Stimulated activated naive CD4-positive, alpha-beta T cell (primary cell): Measurements from ENCODE around the gene B3GNT7.
"Not testable (repeated sequence)": the region's sequence is repeated elsewhere in the genome, so short reads cannot be mapped to it uniquely, and the experiment has no call there.

Experiments
- DNase-seq, 6 experiments: peaks; one replicate each; lab custom pipeline; 2025; lab: John Stamatoyannopoulos, UW

The B3GNT7 gene, protein sequence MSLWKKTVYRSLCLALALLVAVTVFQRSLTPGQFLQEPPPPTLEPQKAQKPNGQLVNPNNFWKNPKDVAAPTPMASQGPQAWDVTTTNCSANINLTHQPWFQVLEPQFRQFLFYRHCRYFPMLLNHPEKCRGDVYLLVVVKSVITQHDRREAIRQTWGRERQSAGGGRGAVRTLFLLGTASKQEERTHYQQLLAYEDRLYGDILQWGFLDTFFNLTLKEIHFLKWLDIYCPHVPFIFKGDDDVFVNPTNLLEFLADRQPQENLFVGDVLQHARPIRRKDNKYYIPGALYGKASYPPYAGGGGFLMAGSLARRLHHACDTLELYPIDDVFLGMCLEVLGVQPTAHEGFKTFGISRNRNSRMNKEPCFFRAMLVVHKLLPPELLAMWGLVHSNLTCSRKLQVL

DNA sequence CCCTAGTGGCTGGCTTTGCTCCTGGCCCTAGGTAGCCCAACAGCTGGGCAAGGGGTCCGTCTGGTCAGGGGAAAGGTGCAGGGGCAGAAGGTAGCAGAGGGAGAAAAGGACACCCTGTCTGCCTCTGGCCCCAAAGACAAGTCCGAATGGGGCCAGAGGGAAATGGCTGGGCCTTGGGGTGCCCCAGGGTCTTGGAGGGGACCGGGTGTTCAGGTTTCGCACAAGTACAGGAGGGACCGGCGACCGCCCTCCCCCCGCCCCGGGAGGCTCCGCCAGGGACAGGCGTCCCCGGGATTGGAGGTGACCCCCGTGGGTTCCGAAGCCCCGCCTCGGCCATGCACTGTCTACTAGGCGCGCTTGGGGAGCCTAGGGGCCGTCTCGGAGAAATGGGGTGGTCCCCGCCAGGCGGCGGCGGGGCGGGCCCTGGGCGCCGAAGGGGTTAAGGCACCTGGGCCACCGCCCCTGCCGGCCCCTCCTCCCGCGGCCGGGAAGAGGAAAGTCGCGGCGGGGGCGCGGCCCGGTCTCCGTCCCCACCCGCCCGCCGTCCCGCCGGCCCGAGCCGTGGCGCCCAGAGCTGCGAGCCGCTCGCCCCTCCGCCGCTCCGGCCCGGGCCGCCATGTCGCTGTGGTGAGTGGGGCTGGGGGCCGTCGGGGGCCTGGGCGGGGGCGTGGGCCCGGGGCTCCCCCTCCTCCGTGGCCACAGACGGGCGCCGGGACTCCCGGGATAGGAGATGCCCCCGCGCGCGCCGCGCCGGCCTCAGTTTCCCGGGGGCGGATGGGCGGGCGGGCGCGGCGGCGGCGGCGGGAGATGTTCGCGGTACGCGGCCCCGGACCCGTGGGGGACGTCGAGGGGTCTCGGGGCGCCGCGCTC, at the start of gene B3GNT7:
Gene B3GNT7 (plus strand): TSS at position 523 of the 870 bp plus-strand sequence. CDS start 94 bp downstream, at position 617.
- no peak for DNase-seq

DNA sequence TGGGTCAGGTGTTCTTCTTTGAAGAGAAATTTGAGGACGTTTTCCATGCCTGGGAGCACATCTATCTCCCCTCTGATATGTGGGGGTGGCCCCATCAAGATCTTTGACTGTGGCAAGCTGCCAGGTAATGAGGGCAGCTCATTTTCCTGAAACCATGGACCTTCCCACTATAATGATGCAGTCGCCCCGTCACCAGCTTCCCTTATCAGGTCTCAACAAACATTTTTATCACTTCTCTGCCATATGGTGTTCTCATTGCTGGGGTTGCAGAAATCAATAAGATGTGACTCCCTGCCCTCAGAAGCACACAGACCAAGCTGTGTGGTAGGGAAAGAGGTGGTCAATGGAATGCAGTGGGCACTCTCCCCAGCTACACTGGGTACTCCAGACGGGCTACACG, 48.4 kb upstream of the B3GNT7 start:
- no peak for DNase-seq

DNA sequence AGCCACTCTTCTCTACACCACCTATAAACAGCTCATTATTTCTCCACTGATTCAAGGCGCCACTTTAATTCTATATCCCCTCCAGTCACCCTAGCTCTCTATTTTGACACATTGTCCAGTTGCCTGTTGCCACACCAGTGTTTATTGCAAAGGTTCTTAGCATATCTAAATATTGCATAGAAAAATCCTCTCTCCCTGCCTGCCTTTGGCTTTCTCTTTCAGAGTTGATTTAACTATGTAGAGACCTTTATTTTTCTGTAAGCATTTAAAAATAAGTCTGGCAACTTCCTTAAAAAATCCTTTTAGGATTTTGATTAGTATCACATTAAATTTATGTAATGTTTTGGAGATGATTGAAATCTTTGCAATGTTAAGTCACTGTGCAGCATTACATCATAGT, 47.9 kb upstream of the B3GNT7 start:
- no peak for DNase-seq

DNA sequence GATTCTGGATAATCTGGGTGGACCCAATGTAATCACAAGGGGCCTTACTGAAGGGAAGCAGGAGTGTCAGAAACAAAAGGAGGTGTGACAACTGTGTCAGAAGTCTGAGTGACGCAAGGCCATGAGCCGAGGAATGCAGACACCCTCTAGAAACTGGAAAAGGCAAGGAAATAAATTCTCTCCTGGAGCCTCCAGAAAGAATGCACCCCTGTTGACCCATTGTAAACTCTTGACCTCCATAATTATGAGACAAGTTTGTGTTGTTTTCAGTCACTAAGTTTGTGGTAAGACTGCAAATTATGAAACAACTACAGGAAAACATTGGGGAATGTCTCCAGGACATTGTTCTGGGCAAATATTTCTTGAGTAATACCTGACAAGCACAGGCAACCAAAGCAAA, 47.3 kb upstream of the B3GNT7 start:
- no peak for DNase-seq

DNA sequence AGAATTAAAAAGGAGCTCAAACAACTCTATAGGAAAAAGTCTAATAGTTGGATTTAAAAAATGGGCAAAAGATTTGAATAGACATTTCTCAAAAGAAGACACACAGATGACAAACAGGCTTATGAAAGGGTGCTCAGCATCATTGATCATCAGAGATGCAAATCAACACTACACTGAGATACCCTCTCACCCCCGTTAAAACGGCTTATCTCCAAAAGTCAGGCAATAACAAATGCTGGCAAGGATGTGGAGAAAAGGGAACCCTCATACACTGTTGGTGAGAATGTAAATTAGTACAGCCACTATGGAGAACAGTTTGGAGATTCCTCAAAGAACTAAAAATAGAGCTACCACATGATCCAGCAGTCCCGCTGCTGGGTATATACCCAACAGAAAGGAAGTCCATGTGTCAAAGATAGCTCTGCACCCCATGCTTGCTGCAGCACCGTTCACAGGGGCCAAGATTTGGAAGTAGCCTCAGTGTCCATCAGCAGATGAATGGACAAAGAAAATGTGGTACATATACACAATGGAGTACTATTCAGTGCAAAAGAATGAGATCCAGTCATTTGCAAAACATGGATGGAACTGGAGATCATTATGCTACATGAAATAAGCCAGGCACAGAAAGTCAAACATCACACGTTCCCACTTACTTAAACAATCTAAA, 46.7 kb upstream of the B3GNT7 start:
- DNase-seq, result no peak

DNA sequence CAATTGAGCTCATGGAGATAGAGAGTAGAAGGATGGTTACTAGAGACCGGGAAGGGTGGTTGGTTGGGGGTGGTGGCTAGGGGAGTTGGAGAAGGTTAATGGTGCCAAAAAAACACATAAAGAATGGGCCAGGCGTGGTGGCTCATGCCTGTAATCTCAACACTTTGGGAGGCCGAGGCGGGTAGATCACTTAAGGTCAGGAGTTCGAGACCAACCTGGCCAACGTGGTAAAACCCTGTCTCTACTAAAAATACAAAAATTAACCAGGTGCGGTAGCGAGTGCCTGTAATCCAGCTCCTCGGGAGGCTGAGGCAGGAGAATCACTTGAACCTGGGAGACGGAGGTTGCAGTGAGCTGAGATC, 46.2 kb upstream of the B3GNT7 start:
- not testable (repeated sequence) for DNase-seq

DNA sequence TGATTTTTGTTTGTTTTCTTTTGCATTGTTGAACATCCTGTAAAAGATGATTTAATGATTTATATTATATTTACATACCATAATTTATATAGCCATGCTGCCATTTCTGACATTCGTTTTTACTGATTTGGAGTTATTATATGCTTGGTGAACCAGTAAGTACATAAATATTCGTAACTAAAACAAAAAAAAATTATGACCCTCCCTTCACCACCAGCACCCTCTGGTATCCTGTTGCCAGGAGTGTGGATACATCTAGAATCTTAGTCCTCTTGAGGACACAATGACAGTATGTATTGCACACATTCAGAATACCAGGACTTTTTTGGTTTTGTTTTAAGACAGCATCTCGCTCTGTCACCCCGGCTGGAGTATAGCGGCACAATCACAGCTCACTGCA, 43.9 kb upstream of the B3GNT7 start:
- DNase-seq, result no peak

DNA sequence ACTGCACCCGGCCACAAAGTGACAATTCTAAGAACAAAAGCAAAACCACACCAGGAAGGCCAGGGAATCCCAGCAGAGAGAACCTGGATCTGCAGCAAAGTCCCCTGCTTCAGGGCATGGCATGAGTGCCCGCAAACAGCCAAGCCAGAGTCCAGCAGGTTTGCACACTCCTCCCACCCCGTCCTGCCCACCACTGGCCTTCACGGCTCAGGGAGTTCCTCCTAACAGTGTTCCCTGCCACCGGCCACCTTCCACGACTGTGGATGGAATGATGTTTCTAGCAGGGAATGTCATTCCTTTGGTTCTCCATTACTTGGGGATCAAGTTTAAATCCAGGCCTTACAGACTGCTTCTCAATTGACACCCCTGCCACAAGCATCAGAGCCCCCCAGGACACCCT, 42.0 kb upstream of the B3GNT7 start:
- DNase-seq, result no peak

DNA sequence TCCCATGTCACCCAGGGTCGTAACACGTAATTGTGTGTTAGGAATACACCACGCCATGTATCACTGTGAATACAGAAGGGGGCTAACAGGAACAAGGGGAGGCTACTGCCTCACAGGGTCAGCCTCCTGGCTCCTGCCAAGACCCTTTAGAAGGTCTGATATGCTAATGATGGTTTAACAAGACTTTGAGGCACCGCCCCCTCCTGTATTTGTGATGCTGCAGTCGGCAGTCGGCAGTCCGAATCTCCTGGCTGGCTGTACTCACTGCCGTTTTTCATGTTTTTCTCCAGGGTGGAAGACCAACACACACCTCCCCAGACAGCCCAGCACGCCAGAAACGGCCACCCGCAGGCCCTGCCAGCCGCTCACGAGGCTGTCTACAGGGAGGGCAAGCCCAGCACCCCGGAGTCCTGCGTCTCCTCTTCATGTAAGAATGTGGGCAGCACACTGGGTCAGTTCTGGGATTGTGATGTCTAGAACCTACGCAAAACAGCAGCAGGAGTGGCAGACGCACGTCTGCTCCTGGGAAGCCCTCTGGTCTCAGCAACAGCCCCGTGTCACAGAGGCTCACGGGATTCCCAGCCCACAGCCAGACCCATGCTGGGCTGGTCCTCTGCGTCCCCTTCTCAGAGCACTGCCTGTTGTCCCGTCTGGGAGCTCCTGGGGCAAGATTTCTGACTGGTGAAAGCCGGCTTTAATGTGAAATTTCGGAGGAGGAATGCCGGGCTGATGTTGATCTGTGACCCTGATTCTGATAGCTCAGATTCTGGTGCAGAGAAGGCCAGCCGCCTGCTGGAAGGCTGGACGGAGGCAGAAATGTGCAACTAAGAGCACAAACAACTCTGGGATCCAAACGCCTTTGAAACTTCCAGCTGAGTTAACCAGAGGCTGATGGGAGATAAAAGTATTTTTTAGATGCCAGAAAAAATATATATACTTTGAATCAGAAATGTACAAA, 39.7 kb upstream of the B3GNT7 start:
- no peak for DNase-seq

DNA sequence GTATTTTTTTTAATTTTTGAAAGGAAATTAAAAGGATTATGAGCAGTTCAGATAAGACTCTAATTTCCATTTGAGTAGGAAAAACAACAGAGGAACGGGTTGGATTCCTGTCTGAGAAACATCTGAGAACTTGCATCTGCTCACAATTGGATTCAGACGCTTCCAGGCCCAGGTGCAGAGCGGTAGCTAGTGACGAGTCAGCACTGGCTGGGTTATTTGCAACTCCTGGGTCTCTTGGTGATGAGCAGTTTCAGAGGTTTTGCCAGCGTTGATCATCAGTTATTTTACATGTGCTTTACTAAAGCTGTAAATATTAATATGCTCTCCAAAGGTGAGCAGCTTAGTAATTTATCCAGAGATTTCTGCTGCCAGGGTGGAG, 39.1 kb upstream of the B3GNT7 start:
- no peak for DNase-seq

DNA sequence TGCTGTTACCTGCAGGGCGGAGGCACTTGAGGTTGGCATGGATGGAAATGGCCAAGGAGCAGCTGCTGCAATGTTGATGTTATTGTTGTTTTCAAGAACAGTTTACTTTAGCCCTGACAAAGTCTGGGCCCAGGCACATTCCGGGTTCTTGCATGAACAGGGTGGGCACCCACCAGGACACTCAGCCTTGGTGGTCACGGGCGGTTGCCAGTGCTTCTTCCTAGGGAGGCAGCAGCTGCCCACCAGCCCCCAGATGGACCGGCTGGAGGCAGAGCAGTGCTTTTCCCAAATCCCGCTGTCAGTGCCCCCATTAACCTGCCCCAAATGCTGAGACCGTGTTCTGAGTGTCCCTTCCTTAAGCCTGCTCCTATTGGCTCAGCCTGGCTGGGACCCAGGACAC, 38.5 kb upstream of the B3GNT7 start:
- DNase-seq, result no peak

DNA sequence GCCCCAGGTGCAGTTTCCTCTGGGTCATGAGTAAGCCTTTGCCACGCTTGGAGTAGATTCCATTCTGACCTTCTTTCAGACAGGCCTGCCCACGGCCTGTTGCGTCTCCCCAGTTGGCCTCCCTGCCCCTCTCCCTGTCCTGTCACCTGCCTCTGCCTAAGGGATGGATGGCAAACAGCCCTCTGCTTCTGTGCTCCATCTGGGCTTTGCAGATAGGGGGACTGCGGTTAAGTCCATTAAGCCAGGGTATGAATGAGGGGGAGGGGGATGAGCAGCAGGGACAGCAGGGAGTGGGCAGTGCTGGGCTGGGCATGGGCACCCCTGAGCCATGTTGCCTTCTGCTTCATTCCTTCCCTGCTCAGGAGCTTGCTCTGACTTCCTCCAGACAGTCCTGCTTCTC, 37.6 kb upstream of the B3GNT7 start:
- no peak for DNase-seq

DNA sequence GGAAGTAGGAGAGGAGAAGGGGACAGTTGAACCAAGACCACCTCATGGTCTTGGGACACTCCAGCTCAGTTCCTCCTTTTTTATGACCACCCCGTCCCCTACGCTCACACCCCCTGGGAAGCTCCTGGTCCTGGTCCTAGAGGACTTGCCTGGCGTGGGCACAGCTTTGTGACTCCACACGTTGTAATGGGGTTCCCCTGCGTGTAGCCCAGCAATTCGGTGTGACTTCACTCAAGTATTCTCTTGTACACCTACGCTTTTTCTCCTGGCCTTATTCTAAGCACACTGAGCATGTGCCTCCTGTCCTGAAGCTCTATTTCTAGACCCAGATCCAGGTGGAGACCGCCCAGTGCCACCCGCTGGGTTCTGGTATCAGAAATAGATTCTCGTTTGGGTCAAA, 36.1 kb upstream of the B3GNT7 start:
- no peak for DNase-seq

DNA sequence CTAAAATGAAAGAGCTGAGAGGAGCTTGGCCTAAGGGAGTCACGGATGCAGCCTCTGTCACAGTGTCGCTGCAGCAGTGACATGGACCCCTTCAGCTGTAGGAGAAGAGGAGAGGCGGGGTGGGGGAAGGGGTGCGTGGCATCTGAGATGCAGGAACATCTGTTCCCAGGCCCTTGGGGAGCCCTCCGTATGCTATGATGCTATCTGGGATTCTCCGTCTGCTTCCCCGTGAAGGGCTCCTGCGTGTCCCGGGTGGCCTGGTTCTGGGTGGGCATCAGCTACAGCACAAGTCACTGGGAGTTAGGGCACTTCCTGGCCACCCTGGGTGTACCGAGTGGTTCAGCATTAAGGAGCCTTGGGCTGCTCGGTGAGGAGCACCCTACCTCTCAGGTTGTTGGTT, 35.6 kb upstream of the B3GNT7 start:
- no peak for DNase-seq

DNA sequence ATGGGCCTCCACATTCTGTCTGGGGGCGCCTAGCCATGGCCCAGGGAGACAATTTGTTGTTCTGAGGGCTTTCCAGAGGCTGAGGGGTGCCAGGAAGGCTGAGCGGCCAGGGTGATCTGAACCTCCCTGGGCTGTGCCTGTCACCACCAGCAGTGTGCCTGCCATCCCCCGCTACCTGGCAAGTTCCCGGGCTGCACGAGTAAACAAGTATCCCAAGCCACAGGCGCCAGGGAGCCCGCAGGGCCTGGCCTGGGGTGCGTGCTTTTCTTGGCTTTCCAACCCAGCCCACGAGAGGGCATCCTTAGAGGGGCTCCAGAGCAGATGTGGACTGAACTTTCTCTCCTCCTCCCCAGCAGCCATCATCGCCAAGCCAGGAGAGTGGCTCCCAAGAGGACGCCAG, 35.1 kb upstream of the B3GNT7 start:
- DNase-seq, result no peak

DNA sequence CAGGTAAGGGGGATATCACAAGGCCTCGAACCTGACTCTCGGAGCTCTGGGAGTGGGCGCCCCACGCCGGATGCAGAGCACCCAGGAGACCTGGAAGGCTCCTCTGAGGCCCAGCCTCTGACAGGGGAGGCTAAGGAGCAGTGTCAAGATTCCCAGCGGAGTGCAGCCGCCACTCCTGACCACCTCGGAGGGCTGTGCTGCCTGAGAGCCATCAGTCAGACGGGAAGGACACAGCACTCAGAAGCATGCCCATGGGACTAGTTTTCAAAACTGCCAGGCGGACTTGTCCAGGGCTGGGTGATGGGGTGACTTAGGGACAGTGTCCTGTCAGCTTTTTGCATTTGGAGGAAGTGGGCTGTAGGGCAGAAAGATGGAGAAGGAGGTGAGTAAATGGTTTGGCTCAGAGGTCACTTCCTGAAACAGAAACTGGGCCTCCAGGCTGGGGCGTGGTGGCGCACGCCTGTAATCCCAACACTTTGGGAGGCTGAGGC, 34.6 kb upstream of the B3GNT7 start:
- DNase-seq, result no peak

DNA sequence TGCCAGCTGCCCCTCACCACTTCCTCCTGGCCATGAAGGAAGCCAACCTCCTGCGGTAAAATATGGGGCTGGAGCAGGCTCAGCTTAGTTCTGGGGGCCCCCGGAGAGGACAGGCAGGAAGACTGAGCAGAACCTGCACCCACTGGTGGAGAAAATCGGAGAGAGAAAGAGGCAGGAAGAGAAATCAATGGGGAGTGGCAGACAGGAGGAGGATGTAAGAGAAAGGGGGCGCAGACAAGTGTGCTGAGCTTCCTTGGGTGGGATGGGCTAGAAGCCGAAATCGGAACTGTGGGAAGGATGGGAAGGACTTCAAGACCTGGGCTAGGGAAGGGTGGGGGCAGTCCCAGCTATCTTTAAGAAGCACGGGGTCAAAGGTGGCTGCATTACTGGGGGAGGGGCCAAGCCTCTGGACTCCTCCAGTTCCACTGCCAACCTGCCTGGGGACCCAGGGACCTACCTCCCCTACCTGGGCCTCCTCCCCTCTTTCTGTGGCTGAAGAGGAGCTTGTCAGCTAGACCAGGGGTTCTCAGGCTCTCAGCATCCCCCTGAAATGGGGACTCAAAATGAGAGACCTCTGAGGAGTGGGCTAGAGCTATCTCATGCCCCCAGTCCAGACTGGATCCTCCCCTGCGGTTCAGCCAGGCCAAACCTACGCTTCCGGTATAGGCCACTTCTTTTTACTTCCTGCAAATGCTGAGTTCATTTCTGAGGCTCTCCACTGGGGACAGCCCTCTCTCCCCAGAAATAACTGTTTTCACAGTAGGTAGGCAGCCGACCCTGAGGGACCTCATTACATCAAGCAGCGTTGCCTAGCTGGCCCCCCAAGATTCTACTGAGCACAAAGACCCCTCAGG, 33.6 kb upstream of the B3GNT7 start:
- no peak for DNase-seq

DNA sequence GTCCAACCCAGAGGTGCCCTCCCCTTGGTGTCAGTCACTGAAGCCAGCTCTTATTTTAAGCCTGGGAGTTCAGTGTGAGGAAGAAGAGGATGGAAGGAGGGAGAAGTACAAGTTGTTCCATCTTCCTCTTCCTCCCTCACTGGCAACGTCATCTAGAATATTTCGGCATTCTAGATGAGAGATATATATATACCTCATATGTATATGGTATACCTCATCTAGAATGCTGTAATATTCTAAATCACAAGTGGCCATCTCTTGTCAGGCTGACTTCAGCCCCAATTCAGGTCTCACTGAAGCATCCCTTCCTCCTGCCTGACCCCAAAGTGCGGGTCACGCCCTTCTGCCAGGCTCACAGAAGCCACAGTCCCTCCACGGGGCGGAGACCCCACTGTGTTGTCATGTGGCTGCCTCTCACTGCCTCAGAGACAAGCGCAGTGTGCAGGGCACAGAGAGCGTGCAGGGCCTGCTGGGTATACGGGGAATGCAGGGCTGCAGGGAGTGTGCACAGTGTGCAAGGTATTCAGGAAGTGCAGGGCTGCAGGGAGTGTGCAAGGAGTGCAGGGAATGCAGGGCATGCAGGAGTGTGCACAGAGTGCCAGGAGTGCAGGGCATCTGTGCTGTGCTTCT, 32.8 kb upstream of the B3GNT7 start:
- DNase-seq, result no peak

DNA sequence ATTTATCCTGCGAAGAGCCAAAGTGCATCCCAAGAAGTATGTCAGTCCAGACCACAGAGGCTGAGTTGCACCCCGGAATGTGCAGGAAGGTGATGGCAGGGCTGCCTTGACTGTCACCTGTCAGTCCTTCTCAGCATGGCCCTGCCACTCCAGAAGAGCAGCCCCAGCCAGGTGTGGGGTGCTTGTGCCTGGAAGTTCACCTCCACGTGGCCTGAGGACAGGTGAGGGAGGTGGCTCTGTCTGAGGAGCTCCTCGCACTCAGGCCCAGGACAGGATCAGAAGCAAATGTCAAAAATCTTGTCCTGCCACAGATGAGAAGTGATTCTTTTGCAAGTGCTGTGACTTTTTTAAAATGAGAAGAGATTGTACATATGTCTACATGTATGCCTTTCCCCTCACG, 31.4 kb upstream of the B3GNT7 start:
- no peak for DNase-seq
